Measurements from ENCODE around the gene CHMP2B. TPM values are rescaled to one million over a fixed set of nuclear protein-coding genes. Genes with fewer than 3 reads are reported as not detected.

CHMP2B gene
- total RNA-seq, 1 donor from 2014 or later = 35.8 TPM

Small RNA genes lying within 50 kb of the gene (microRNA-seq; reads per million reads assigned to microRNA genes)
- gene MIR4795 = not detected

Other genes with a start within 250 kb of the CHMP2B start
- gene VGLL3, start 236.2 kb upstream of the CHMP2B start, total RNA-seq = 4.0 TPM
- gene POU1F1, start 49.3 kb downstream of the CHMP2B start, total RNA-seq = not detected

Measured in left ventricle myocardium inferior (tissue), 1 donor.